GM18519 (cell line): ENCODE measurements around the gene MFSD12.
"Not testable (repeated sequence)": the region's sequence is repeated elsewhere in the genome, so short reads cannot be mapped to it uniquely, and the experiment has no call there.

Source experiments
- ATAC-seq: cut with Tn5 transposase; IDR thresholded peaks from one replicate; pipeline ENCODE4 v1.9.1; 2021; ENCODE audit warnings: mild to moderate bottlenecking, moderate library complexity; ENCODE audit not compliant: unreplicated experiment, low FRiP score

Gene MFSD12

GRCh38 chr19:3511506-3512251 is 45.7 kb downstream of the MFSD12 start:
- ATAC-seq: no peak

GRCh38 chr19:3510727-3511126 is 46.7 kb downstream of the MFSD12 start:
- ATAC-seq: no peak

- ATAC-seq: no peak
Observed at GRCh38 chr19:3509566-3509989, 47.8 kb downstream of the MFSD12 start.

GRCh38 chr19:3508771-3509535 is 48.4 kb downstream of the MFSD12 start:
- no peak for ATAC-seq

- not testable (repeated sequence) for ATAC-seq
Observed at GRCh38 chr19:3508121-3508661, 49.2 kb downstream of the MFSD12 start.

GRCh38 chr19:3507371-3508120 is 49.8 kb downstream of the MFSD12 start:
- no peak for ATAC-seq

- ATAC-seq: peak; percentile 27
Observed at GRCh38 chr19:3506384-3507340, 50.7 kb downstream of the MFSD12 start.

GRCh38 chr19:3505598-3506383 is 51.6 kb downstream of the MFSD12 start, which contains the start of gene FZR1:
FZR1 (plus strand) TSS chr19:3506311; CDS start chr19:3522990, 16,679 bp downstream.
- ATAC-seq: peak; percentile 83

GRCh38 chr19:3504735-3505134 is 52.7 kb downstream of the MFSD12 start:
- no peak for ATAC-seq

- ATAC-seq: no peak
Observed at GRCh38 chr19:3503036-3503572, 54.3 kb downstream of the MFSD12 start.

- no peak for ATAC-seq
Observed at GRCh38 chr19:3501780-3502179, 55.6 kb downstream of the MFSD12 start.

GRCh38 chr19:3500429-3501101 is 56.8 kb downstream of the MFSD12 start, which contains the start of gene DOHH:
DOHH (minus strand) TSS chr19:3500674; CDS start chr19:3496814, 3,860 bp downstream.
- peak; percentile 65 for ATAC-seq

GRCh38 chr19:3499738-3500428 is 57.5 kb downstream of the MFSD12 start:
- ATAC-seq: no peak

- ATAC-seq: no peak
Observed at GRCh38 chr19:3497757-3498520, 59.4 kb downstream of the MFSD12 start.

- no peak for ATAC-seq
Observed at GRCh38 chr19:3496392-3497273, 60.8 kb downstream of the MFSD12 start.

GRCh38 chr19:3494559-3494958 is 62.8 kb downstream of the MFSD12 start:
- no peak for ATAC-seq
